IPS-18a (cell line): ENCODE measurements around the gene SURF4.
"Not testable (repeated sequence)": the region's sequence is repeated elsewhere in the genome, so short reads cannot be mapped to it uniquely, and the experiment has no call there.

Source experiments
- H3K27ac ChIP-seq: one replicate; pipeline ENCODE4 v1.5.1; 2013; ENCODE audit warnings: low read length
- H3K27me3 ChIP-seq: one replicate; pipeline ENCODE4 v1.6.1; 2013; ENCODE audit warnings: mild to moderate bottlenecking, low read length; ENCODE audit not compliant: control insufficient read depth, insufficient read depth
- H3K36me3 ChIP-seq: one replicate; pipeline ENCODE4 v1.6.1; 2013; ENCODE audit warnings: low read depth, low read length; ENCODE audit not compliant: control insufficient read depth
- H3K4me1 ChIP-seq: one replicate; pipeline ENCODE4 v1.6.1; 2013; ENCODE audit warnings: low read depth, low read length; ENCODE audit not compliant: control insufficient read depth
- H3K4me3 ChIP-seq: one replicate; pipeline ENCODE4 v1.5.1; 2013; ENCODE audit warnings: low read length
- H3K9ac ChIP-seq: one replicate; pipeline ENCODE4 v1.6.1; 2013; ENCODE audit warnings: mild to moderate bottlenecking, low read length, moderate library complexity
- H3K9me3 ChIP-seq: one replicate; pipeline ENCODE4 v1.6.1; 2013; ENCODE audit warnings: low read depth, low read length; ENCODE audit not compliant: control insufficient read depth

Gene SURF4

DNA sequence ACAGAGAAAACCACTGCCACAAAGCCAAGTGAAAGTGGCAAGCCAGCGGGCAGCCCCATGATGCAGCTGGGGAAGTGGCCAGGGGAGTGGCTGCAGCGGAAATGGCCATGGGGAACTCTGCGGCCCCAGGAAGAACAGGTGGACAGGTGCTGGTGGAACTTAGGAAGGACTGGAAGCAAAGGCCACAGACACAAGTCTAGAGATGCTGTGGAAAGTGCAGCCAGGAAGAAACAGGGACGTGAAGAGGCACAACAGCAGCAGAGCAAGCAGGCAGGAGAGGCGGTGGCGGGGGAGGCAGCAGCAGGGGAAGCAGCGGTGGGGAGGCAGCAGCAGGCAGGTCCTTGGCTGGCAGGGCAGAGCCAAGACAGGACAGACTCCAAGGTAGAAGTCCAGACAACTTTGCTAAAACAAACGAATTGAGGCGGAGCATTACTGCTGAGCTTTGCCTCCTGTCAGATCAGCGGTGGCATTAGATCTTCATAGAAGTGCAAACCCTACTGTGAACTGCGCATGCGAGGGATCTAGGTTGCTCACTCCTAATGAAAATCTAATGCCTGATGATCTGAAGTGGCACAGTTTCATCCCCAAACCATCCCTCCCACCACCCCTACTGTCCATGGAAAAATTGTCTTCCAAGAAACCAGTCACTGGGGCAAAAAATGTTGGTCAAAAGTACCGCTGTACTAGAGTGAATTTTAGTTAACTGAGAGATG is 51.7 kb downstream of the SURF4 start:
- no peaks in the 10 kb centered on the region for H3K27me3 ChIP-seq
- peaks cover 10% of the 10 kb centered on the region for H3K9me3 ChIP-seq
- H3K4me3 ChIP-seq = no peak overlapping the region
- H3K36me3 ChIP-seq = no peaks in the 10 kb centered on the region
- H3K4me1 ChIP-seq = no peaks in the 10 kb centered on the region
- no peak overlapping the region for H3K9ac ChIP-seq
- H3K27ac ChIP-seq = no peak overlapping the region

GRCh38 chr9:133323211-133323610 is 52.6 kb downstream of the SURF4 start:
- Histone ChIP-seq H3K4me3 (no peak overlapping the region), H3K4me1 (no peaks in the 10 kb centered on the region), H3K27me3 (no peaks in the 10 kb centered on the region), H3K36me3 (no peaks in the 10 kb centered on the region), H3K9me3 (peaks cover 10% of the 10 kb centered on the region), H3K9ac (no peak overlapping the region), H3K27ac (no peak overlapping the region)

- Histone ChIP-seq H3K9ac (no peak overlapping the region), H3K27me3 (no peaks in the 10 kb centered on the region), H3K4me3 (no peak overlapping the region), H3K36me3 (no peaks in the 10 kb centered on the region), H3K9me3 (peaks cover 10% of the 10 kb centered on the region), H3K4me1 (no peaks in the 10 kb centered on the region), H3K27ac (no peak overlapping the region)
These were observed 53.2 kb downstream of the SURF4 start for GRCh38 chr9:133322701-133323100.

DNA sequence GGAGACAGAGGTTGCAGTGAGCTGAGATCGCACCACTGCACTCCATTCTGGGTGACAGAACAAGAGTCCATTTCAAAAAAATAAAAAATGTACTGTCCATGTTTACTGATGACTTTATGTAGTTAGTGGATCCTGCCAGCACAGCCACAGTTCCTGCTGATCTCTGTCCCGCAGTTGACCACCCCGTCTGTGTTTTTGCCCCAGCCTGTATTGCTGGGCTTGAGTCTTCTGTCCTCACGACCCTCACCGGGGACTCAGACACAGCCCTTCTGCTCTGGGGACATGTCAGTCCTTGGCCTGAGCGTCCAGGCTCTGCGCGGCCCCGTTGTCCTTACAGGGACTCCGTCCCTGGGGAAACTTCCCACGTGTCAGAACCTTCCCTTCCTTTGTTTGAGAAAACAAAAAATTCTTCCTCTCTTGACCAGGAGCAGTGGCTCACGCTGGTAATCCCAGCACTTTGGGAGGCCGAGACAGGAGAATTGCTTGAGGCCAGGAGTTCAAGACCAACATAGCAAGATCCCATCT is 54.4 kb downstream of the SURF4 start:
- Histone ChIP-seq H3K27me3 (no peaks in the 10 kb centered on the region), H3K9me3 (peaks cover 10% of the 10 kb centered on the region), H3K27ac (no peak overlapping the region), H3K4me1 (no peaks in the 10 kb centered on the region), H3K4me3 (no peak overlapping the region), H3K9ac (no peak overlapping the region), H3K36me3 (no peaks in the 10 kb centered on the region)

DNA sequence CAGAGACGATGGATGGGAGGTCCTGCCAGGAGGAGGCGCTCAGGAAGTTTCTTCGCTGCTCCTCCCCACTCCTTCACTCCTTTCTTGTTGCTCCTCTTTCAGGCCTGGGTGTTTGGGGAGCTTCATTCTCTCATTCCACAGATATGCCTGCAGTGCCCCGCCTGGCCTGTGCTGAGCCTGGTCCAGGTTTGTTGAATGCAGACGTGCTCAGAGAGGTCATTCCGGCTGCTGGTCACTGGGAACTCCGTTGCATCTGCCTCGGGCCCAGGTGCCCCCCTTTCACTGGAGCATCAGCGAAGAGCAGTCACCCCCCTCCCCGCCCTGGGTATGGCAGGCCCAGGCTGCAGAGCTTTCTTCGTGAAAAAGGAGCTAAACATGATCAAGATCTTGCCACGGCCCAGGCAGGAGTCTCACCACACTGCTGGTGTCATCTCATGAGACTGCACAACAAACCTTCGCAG is 55.4 kb downstream of the SURF4 start:
- Histone ChIP-seq H3K9ac (no peak overlapping the region), H3K27ac (no peak overlapping the region), H3K4me3 (no peak overlapping the region), H3K9me3 (peaks cover 10% of the 10 kb centered on the region), H3K27me3 (no peaks in the 10 kb centered on the region), H3K4me1 (no peaks in the 10 kb centered on the region), H3K36me3 (no peaks in the 10 kb centered on the region)

DNA sequence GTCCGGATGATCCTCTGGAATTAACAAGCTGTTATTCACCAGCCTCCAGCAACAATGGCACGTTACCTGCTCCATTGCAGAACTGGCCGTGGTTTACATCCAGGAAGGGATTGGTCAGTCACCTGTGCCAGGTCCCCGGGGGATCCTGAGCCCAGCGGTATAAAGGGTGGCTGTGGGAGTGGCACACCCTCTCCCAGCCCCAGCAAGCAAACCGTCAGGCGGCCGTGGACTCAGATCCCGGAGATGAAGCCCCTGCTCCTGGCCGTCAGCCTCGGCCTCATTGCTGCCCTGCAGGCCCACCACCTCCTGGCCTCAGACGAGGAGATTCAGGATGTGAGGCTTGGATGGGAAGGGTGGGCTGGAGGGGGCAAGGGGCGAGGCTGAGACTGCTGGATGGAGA is 58.3 kb downstream of the SURF4 start:
- H3K27me3 ChIP-seq, H3K4me1 ChIP-seq, H3K27ac ChIP-seq, H3K9me3 ChIP-seq, H3K36me3 ChIP-seq, H3K4me3 ChIP-seq, H3K9ac ChIP-seq: not testable (repeated sequence)

DNA sequence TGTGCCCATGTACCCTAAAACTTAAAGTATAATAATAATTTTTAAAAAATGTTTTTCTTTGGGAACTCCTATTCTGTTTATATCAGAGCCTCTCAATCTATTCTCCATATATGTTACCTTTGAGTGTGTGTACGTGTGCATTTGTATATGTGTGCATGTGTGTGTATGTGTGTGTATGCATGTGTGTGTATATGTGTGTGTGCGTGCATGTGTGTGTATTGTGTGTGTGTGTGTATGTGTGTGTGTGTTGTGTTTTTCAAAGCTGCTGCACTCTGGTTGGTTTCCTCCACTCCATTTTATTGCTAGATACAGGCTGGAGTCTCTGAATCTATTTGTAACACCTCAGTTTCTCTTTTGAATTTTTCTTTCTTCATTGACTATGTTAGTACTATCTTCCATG is 59.9 kb downstream of the SURF4 start:
- Histone ChIP-seq H3K27me3 (no peaks in the 10 kb centered on the region), H3K9ac (no peak overlapping the region), H3K4me3 (no peak overlapping the region), H3K27ac (no peak overlapping the region), H3K9me3 (no peaks in the 10 kb centered on the region), H3K4me1 (no peaks in the 10 kb centered on the region), H3K36me3 (no peaks in the 10 kb centered on the region)
